ENCODE measurements around the gene TSR3.

The TSR3 gene

GRCh38 chr16:1381612-1382406, 30.1 kb upstream of the TSR3 start:
- Histone ChIP-seq H2AFZ (no peak overlapping the region), H3K9ac (no peak overlapping the region), H3K36me3 (ENCODE audit: control insufficient read depth, insufficient read depth, low read length) (no peaks in the 10 kb centered on the region), H3K27me3 (ENCODE audit: control insufficient read depth, insufficient read depth, low read length) (no peaks in the 10 kb centered on the region), H3K27ac (no peak overlapping the region), H3K79me2 (peaks cover 10% of the 10 kb centered on the region), H3K4me1 (no peaks in the 10 kb centered on the region), H3K4me2 (ENCODE audit: low read length) (no peak overlapping the region), H3K4me3 (ENCODE audit: low read depth, low read length) (no peak overlapping the region), H3K9me3 (ENCODE audit: control insufficient read depth, low read length) (no peaks in the 10 kb centered on the region)
- TF ChIP-seq CTCF (IDR thresholded peaks at IDR 0.05) = no peak

GRCh38 chr16:1380195-1380594, 28.5 kb upstream of the TSR3 start:
- H3K4me3 ChIP-seq (ENCODE audit: low read depth, low read length) = no peak overlapping the region

GRCh38 chr16:1379304-1380076, 27.8 kb upstream of the TSR3 start:
- Histone ChIP-seq H3K4me2 (ENCODE audit: low read length) (peak overlapping the region; percentile 82), H2AFZ (no peak overlapping the region), H3K4me3 (ENCODE audit: low read depth, low read length) (peak overlapping the region; percentile 49), H3K36me3 (ENCODE audit: control insufficient read depth, insufficient read depth, low read length) (no peaks in the 10 kb centered on the region), H3K27ac (no peak overlapping the region), H3K9ac (no peak overlapping the region), H3K9me3 (ENCODE audit: control insufficient read depth, low read length) (no peaks in the 10 kb centered on the region), H3K27me3 (ENCODE audit: control insufficient read depth, insufficient read depth, low read length) (no peaks in the 10 kb centered on the region), H3K4me1 (no peaks in the 10 kb centered on the region), H3K79me2 (peaks cover 10% of the 10 kb centered on the region)
- TF ChIP-seq CTCF (IDR thresholded peaks at IDR 0.05) = no peak

More at GRCh38 chr16:1380195-1380594, 28.5 kb upstream of the TSR3 start:
- Histone ChIP-seq H3K27ac (no peak overlapping the region), H3K4me1 (no peaks in the 10 kb centered on the region), H3K9ac (no peak overlapping the region), H2AFZ (no peak overlapping the region), H3K36me3 (ENCODE audit: control insufficient read depth, insufficient read depth, low read length) (no peaks in the 10 kb centered on the region), H3K79me2 (peaks cover 10% of the 10 kb centered on the region), H3K27me3 (ENCODE audit: control insufficient read depth, insufficient read depth, low read length) (no peaks in the 10 kb centered on the region), H3K9me3 (ENCODE audit: control insufficient read depth, low read length) (no peaks in the 10 kb centered on the region), H3K4me2 (ENCODE audit: low read length) (no peak overlapping the region)
- no peak for TF ChIP-seq CTCF (IDR thresholded peaks at IDR 0.05)

- Histone ChIP-seq H3K36me3 (ENCODE audit: control insufficient read depth, insufficient read depth, low read length) (no peaks in the 10 kb centered on the region), H3K9me3 (ENCODE audit: control insufficient read depth, low read length) (no peaks in the 10 kb centered on the region), H3K79me2 (peaks cover 10% of the 10 kb centered on the region), H2AFZ (no peak overlapping the region), H3K4me1 (no peaks in the 10 kb centered on the region), H3K4me3 (ENCODE audit: low read depth, low read length) (no peak overlapping the region), H3K27ac (no peak overlapping the region), H3K27me3 (ENCODE audit: control insufficient read depth, insufficient read depth, low read length) (no peaks in the 10 kb centered on the region), H3K9ac (no peak overlapping the region), H3K4me2 (ENCODE audit: low read length) (peak overlapping the region; percentile 82)
- no peak for TF ChIP-seq CTCF (IDR thresholded peaks at IDR 0.05)
Observed at GRCh38 chr16:1378804-1379303, 27.2 kb upstream of the TSR3 start.

Data from parathyroid adenoma (tissue), 2 donors.